HG03196 (cell line): Measurements from ENCODE around the gene MYL1.

Source experiments
- ATAC-seq: cut with Tn5 transposase; IDR thresholded peaks from one replicate; pipeline ENCODE4 v1.9.1; 2021; ENCODE audit not compliant: unreplicated experiment

MYL1 gene

GRCh38 chr2:210315015-210315788 is at the start of gene MYL1:
MYL1 (minus strand) TSS chr2:210315174; CDS start chr2:210315042, 132 bp downstream.
- ATAC-seq = no peak

DNA sequence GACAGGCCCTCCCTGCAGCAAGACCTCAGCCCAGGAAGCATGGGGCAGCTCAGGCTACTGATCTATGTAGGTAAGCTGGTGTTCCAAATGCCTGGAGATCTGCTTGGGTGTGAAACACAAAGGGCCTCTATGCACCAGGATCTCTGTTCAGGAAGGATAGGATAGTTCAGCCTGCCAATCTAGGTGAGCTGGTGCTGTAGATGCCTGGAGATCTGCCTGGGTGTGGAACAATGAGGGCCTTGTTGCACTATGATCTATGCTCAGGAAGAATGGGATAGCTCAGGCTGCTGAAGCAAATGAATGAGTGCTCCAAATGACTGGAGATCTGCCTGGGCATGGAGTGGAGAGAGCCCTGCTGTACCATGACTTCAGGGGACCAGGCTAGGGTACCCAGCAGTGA is 48.9 kb upstream of the MYL1 start:
- ATAC-seq = no peak

DNA sequence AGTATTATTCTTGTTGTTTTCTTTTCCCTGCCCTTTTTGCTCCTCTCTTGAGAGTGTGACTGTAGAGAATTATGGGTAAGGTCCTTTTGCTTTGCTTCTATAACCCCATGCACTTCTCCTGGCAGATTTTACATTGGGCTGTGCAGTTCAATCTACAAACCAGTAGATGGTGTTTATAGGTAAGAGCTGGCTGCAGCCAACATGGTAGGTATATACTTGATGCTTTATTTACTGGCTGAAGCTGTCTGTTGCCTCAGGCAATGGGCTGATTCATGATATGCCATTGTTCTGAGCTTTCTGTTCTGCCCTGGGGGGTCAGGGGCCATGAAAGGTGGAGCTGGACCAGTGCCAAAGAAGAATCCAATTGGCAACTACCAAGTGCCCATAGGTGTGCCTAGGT is 48.3 kb upstream of the MYL1 start:
- ATAC-seq = no peak

DNA sequence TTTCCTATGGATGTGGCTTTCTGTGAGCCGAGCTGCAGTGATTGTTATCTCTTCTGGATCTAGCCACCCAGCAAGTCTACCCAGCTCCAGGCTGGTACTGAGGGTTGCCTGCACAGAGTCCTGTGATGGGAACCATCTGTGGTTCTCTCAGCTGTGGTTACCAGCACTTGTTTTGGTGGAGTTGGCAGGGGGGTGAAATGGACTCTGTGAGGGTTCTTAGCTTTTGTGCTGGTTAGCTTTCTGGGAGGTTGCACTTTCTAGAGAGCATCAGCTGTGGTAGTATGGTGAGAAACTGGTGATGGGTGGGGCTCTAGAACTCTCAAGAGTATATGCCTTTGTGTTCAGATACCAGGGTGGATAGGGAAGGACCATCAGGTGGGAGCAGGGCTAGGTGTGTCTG is 45.4 kb upstream of the MYL1 start:
- no peak for ATAC-seq

- no peak for ATAC-seq
Observed at GRCh38 chr2:210356944-210357343, 42.0 kb upstream of the MYL1 start.

DNA sequence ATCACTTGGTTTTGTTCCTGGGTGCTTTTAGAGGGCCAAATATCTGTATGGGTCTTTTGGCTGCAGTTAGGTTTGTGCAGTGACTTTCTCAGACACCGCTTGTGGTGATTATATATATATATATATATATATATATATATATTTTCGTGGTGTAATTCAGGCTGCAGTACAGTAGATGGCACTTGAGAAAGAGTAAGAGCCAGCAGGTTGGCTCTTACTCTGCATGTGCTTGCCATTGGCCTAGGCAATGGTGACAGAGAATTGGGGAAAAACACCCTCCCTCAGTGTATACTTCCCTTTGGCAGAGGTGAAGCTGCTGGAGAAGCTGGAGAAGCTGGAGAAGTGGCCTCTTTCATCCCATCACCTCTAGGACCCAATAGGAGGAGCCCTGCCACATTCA is 22.2 kb upstream of the MYL1 start:
- no peak for ATAC-seq

GRCh38 chr2:210324906-210325305 is 9.9 kb upstream of the MYL1 start:
- ATAC-seq = no peak

- ATAC-seq = no peak
Observed at GRCh38 chr2:210324458-210324857, 9.5 kb upstream of the MYL1 start.

DNA sequence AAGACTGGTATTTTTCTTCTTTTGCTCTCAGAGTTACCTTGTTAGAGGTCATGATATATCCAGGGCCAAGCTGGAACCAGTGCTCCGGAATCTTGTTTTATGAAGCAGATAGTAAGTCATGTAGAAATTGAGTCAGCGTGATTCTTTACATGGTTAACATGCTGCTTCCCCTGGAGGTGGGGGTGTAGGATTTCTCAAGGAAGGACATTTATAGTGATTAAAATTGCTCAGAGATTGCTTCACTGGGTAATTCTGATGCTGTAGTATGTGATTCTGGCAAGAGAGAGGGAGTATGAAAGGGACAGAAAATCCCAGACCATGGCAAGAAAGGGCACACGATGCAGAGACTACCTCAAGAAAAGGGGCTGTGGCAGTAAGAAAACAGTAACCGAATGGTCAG is 8.0 kb upstream of the MYL1 start:
- no peak for ATAC-seq

GRCh38 chr2:210318891-210319290 is 3.9 kb upstream of the MYL1 start:
- no peak for ATAC-seq

GRCh38 chr2:210318486-210318885 is 3.5 kb upstream of the MYL1 start:
- ATAC-seq = no peak

GRCh38 chr2:210310550-210310949 is 4.4 kb downstream of the MYL1 start:
- ATAC-seq = no peak

GRCh38 chr2:210309548-210310233 is 5.3 kb downstream of the MYL1 start:
- ATAC-seq = no peak

- ATAC-seq = no peak
Observed at GRCh38 chr2:210303498-210303897, 11.5 kb downstream of the MYL1 start.

GRCh38 chr2:210302326-210302725 is 12.6 kb downstream of the MYL1 start:
- ATAC-seq = no peak

DNA sequence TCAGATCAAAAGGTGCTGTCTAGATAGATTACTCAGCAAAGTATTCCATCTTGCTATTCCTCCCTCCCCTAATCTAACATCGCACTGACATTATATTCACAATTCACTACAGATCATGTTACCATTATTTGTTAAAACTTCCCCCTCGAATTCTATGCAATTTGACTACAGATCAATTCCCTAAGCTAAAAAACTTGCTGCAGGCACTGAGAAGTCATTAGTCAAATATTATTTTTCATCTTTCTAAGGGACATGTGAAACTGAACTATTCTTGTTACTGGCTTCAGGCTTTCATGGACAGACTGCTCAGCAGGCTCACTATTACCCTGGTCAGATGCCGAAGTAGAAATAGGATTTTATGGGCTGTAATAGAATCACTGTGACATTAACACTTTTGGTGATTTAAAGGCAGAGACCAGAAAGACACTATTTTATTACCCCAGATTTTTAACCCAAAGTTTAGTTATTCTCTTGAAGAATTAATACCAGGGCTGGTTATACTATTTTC is 15.1 kb downstream of the MYL1 start:
- no peak for ATAC-seq

DNA sequence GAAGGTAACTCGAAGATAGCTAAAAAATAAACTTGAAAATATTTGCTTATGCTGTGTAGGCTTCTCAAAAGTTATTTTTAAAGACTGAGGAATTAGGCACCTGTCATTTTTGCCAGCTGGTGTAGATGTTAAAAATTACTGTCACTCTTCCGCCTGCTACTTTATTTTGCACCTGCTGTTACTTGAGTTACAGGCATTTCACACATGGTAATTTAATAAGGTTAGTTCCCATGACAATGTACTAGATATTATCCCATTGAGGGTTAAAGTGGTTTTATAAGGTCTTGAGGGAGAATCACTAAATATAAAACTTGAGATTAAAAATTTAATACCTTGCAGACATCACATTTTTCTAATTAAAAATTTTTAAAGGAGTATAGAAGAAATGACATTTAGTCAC is 26.6 kb downstream of the MYL1 start:
- no peak for ATAC-seq

DNA sequence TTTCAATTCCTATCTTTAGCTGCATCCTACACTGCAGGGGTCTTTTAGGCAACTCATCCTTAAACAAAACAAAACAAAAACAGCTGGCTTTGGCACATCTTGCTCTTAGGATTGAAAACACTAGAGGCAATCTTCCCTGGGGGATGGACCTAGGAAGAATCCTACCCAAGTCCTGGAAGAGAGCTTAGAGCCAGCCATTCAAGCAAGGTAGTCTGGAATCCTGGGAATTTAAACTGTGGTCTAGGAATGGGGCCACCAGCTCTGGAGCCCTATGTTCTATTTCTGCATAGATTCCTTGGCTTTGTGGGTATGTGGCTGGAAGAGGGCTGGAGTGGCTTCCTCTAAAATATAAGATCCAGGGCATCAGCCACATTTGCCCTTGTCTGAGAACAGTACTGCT is 27.7 kb downstream of the MYL1 start:
- ATAC-seq = no peak

- no peak for ATAC-seq
Observed at GRCh38 chr2:210286123-210286680, 28.8 kb downstream of the MYL1 start.

DNA sequence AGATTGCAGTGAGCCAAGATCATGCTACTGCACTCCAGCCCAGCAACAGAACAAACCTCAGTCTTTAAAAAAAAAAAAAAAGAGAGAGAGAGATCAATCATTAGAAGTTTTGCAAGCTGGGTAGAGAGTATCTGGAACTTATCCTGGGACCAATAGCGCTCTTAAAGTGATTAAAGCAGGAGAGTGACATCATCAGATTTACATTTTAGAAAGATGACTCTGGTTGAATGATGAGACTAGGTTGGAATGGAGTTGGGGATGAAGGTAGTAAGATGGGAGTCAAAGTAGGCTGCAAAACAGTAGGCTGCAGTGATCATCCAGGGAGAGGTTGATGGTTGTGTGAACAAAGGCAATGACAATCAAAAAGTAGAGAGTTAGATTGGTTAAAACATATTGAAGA is 37.8 kb downstream of the MYL1 start:
- no peak for ATAC-seq

GRCh38 chr2:210271300-210271699 is 43.7 kb downstream of the MYL1 start:
- no peak for ATAC-seq

DNA sequence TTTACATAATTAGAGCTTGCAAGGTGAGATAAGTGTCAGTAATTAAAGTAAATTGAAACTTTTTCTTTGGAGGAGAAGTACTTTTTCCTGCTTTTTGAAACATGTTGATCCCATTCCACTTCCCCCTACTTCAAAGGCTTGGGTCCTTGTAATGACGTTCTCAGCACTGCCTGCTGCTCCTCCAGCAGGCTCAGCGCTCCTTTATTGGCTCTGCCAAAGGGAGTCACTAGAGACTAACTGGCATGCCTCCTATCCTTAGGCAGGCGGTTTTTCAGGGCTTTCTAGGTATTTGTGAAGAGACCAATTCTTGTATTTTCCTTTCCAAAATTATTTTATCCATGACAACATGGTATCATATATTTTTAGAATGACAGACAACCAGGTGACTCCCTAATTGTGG is 45.8 kb downstream of the MYL1 start:
- no peak for ATAC-seq
